ENCODE results near the gene UCN3. TPM values are rescaled to one million over a fixed set of nuclear protein-coding genes. Genes with fewer than 3 reads are reported as not detected.
"Not testable (repeated sequence)": the region's sequence is repeated elsewhere in the genome, so short reads cannot be mapped to it uniquely, and the experiment has no call there.

UCN3 gene
- total RNA-seq, 1 experiment from 2014 or later: not detected

- not testable (repeated sequence) for H2BK120ac ChIP-seq (ENCODE audit: low read depth, low read length, poor library complexity, severe bottlenecking); H4K91ac ChIP-seq (ENCODE audit: insufficient read length, low read depth, low read length); H3K9me3 ChIP-seq (ENCODE audit: control insufficient read depth, low read depth, low read length); H2BK15ac ChIP-seq (ENCODE audit: low read depth, low read length); H3K79me2 ChIP-seq (ENCODE audit: insufficient read depth, low read length); H3K4ac ChIP-seq (ENCODE audit: low read depth, low read length); H3K4me1 ChIP-seq (ENCODE audit: insufficient read depth, low read length); H4K8ac ChIP-seq (replicated peaks; ENCODE audit: insufficient read length, low read depth, low read length); H2BK20ac ChIP-seq (ENCODE audit: low read depth, low read length, poor library complexity, severe bottlenecking); H3K4me3 Mint-ChIP-seq; DNase-seq; H3K27ac Mint-ChIP-seq; H3K79me1 ChIP-seq (ENCODE audit: insufficient read depth, low read depth, low read length, poor library complexity, severe bottlenecking); H2BK5ac ChIP-seq (ENCODE audit: insufficient read length, low read length); H3K56ac ChIP-seq (ENCODE audit: insufficient read length, low read depth, low read length); H3K9ac ChIP-seq (ENCODE audit: extremely low read depth, insufficient read length, low read length); H4K20me1 ChIP-seq (ENCODE audit: control insufficient read depth, insufficient read depth, insufficient read length); H3K23me2 ChIP-seq (ENCODE audit: insufficient read length, low read depth, low read length, poor library complexity, severe bottlenecking); H4K5ac ChIP-seq (ENCODE audit: insufficient read length, low read depth, low read length); H3K14ac ChIP-seq (ENCODE audit: insufficient read depth, low read length); H3K27me3 ChIP-seq (ENCODE audit: insufficient read depth, low read length); H3K36me3 Mint-ChIP-seq (ENCODE audit: insufficient read depth in 1 of 3, low read depth in 3 of 3); H2AK5ac ChIP-seq (ENCODE audit: insufficient read length, low read length); H3K23ac ChIP-seq (ENCODE audit: insufficient read length, low read depth, low read length); H3K4me2 ChIP-seq (ENCODE audit: insufficient read depth, insufficient read length, low read length); H3K18ac ChIP-seq (ENCODE audit: insufficient read length, low read depth, low read length); H2AFZ ChIP-seq (ENCODE audit: low read length); H3T11ph ChIP-seq (ENCODE audit: low read length); H2BK12ac ChIP-seq (ENCODE audit: insufficient read length, low read depth, low read length); H3K27ac ChIP-seq (ENCODE audit: insufficient read length, low read depth, low read length); H3K27me3 Mint-ChIP-seq (ENCODE audit: low read depth); H3K4me1 Mint-ChIP-seq
- H3K9me3 Mint-ChIP-seq: peaks cover 13 to 16% of the 10 kb centered on the region in 2 experiments
- WGBS (ENCODE audit: extremely low coverage, insufficient read length, low lambda C conversion rate): no CpG with 5 or more reads among the region's 12 CpGs
Measured at GRCh38 chr10:5380395-5380794, 15.6 kb downstream of the UCN3 start.

All from H9 (cell line).